Kidney capillary endothelial cell (primary cell): ENCODE data around the gene VPS26C.
"Not testable (repeated sequence)": the region's sequence is repeated elsewhere in the genome, so short reads cannot be mapped to it uniquely, and the experiment has no call there.

Experiments
- DNase-seq: peaks from one replicate; pipeline ENCODE4 v3.0.0-alpha.2; 2018; ENCODE audit warnings: low spot score

Gene VPS26C

DNA sequence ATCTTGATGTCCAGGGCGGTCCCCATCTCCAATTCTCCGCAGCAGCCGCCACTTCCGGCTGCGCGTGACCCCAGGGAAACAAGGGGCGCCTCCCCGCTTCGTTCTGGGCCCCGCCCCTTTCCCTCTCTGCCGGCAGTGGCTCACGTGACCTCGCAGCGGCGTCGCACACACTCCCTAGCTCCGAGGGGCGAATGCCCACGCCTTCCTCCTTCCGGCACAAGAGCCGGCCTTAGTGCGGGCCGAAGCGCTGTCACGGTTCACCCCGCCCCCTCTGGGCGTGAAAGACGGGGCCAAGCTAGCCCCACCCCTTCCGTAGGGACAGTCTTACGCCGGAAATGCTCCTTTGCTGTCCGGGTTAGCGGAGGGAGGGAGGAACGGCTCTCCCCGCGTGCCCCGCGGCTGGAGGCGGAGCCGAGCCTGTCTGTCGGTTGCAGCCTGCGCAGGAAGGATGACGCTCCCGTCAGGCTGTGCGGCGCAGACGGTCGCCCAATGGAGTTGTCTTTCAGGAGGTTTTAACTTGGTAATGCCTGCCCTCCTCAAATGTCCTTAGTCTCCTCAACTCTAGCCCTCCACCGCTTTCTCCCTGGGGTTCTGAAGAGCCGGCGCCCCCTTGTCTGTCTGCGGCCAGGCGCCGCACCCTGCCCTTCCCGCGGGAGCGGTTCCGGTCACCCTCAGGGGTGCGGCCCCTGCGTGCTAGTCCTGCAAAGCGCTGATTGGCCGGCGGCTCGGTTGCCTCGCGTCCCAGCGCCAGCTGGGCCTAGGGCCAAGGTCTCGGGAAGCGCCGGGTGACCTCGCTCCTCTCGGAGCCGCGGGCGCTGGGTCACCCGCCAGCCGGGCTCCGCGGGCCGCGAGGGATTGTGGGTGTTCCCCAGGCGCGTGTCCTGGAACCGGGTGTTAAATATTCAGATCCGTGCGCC is at the start of gene VPS26C:
Gene VPS26C (minus strand): TSS at position 66 of the 917 bp plus-strand sequence. CDS start 40 bp downstream, at position 26.
- DNase-seq, result peak; percentile 99

DNA sequence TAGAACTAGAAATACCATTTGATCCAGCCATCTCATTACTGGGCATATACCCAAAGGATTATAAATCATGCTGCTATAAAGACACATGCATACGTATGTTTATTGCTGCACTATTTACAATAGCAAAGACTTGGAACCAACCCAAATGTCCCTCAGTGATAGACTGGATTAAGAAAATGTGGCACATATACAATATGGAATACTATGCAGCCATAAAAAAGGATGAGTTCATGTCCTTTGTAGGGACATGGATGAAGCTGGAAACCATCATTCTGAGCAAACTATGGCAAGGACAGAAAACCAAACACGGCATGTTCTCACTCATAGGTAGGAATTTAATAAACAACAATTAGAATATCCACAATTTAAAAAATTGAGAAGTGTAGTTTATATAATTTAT is 48.9 kb upstream of the VPS26C start:
- DNase-seq, result not testable (repeated sequence)

DNA sequence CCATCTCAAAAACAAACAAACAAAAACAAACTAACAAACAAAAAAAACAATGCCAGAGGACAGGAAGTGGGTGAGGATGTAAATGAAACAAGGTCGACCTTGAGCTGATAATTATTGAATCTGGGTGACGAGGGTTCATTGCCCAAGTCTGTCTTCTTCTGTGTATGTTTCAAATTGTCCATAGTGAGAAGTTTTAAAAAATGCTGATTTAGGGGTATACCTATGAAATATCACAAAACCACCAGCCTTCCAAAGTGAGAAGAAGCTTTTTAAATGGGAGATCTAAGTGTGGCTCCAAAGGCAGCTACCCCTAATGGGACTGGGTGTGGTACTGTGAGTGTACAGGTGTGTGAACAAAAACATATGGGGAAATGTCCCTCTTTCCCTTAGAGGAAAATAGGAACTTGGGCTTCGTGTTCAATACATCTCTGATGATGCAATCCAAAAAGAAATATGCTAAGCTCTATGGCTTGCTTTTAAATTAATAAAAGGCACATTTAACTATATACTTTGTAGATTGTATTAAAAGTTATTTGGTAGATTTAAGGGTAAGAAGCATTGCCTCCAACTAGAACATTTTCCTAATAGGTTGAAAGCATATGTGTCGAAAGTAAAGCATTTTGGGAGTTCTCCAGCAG is 33.1 kb upstream of the VPS26C start:
- no peak for DNase-seq

DNA sequence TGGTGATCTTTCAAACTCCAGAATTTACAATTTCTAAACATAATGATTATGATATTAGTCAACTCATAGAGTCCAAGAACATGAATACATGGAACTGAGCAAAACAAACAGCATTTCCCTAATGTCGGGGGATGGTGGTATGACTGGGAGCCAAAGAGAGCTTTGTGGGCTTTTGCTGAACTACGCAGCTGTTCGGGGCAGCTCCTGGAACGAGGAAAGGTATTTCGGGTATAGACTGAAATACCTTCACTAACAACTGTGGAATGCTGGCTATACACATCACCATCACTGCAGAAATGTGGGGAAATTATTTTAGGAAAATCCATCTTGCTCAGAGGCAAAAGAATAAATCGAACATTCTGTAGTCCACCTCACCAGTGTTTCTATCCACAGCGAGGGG is 30.2 kb upstream of the VPS26C start:
- no peak for DNase-seq

GRCh38 chr21:37294679-37295078 is 27.5 kb upstream of the VPS26C start:
- DNase-seq, result peak; percentile 14

DNA sequence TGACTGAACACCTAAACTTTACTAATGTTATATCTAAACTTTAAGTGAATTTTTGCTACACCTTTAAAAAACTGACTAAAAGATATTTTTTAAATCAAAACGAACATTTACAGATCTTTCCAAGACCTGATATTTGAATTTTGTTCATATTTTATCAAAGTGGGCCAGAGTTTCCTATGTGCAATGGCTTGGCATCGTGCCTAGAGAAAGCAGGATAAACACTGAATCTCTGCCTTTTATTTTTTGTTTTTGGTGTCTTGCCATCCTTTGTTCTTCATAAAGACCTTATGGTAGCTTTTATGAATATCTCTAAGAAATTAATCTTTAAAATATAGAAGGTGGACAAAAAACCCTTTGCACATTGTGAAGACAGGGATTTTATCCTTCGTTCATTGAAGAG is 25.8 kb upstream of the VPS26C start:
- DNase-seq, result no peak

- no peak for DNase-seq
Observed at GRCh38 chr21:37292041-37292440, 24.9 kb upstream of the VPS26C start.

DNA sequence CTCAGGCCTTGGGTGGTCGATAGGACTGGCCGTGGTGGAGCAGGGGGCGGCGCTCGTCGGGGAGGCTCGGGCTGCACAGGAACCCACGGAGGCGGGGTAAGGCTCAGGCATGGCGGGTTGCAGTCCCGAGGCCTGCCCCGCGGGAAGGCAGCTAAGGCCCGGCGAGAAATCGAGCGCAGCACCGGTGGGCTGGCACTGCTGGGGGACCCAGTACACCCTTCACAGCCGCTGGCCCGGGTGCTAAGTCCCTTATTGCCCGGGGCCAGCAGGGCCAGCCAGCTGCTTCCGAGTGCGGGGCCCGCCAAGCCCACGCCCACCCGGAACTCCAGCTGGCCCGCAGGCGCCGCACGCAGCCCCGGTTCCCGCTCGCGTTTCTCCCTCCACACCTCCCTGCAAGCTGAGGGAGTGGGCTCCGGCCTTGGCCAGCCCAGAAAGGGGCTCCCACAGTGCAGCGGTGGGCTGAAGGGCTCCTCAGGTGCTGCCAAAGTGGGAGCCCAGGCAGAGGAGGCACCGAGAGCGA is 16.1 kb upstream of the VPS26C start:
- not testable (repeated sequence) for DNase-seq

DNA sequence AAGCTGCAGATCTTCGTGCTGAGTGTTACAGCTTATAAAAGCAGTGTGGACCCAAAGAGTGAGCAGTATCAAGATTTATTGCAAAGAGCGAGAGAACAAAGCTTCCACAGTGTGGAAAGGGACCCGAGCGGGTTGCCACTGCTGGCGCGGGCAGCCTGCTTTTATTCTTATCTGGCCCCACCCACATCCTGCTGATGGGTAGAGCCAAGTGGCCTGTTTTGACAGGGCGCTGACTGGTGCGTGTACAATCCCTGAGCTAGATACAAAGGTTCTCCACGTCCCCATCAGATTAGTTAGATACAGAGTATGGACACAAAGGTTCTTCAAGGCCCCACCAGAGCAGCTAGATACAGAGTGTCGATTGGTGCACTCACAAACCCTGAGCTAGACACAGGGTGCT is 15.5 kb upstream of the VPS26C start:
- DNase-seq, result not testable (repeated sequence)

- DNase-seq, result no peak
Observed at GRCh38 chr21:37281993-37282392, 14.9 kb upstream of the VPS26C start.

DNA sequence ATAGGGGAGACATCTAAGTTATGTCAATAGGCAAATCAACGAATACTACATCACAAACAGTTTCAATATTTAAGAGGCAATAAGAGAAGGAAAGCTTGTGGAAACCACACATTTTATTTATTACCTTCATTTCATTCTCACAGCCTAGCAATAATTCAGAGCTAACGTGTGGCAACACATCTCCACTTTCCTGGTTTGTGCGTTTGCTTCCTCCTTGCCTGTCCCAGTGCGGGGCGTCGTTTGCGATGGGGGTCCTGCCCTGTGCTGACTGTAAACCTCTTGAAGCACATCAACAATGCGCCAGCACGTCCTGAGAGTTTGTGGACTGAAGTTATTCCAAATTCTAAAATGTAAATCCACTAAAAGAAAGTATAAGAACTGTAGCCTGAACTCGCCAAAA is 14.4 kb upstream of the VPS26C start:
- no peak for DNase-seq

GRCh38 chr21:37279271-37279670 is 12.1 kb upstream of the VPS26C start:
- DNase-seq, result not testable (repeated sequence)

DNA sequence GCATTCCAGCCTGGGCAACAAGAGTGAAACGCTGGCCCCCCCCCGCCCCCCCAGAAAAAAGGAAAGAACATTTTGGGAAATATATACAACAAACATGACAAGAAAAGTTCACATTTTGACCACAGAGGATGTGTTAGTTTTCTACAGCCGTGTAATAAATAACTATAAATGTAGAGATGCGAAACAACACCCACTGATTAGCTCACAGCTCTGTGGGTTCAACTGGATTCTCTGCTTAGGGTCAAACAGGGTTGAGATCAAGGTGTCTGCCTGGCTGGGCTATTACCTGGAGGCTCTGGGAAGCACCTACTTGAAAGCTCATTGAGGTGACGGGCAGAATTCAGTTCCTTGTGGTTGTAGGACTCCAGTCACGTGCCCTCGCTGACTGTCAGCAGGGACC is 11.1 kb upstream of the VPS26C start:
- no peak for DNase-seq

DNA sequence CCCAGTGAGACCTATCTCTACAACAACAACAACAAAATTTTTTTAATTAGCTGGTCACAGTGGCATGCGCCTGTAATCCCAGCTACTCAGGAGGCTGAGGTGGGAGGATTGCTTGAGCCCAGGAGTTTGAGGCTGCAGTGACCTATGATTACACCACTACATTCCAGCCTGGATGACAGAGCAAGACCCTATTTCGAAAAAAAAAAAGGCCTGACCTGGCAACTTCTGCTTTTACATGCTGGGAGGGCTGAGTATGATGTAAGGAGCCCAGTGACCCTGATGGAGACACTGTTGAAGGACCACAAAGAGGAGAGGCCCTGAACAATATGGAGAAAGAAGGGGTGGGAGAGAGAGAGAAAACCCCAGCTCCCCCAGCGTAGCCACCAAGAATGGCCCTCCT is 9.2 kb upstream of the VPS26C start:
- DNase-seq, result no peak

- no peak for DNase-seq
Observed at GRCh38 chr21:37273911-37274690, 7.0 kb upstream of the VPS26C start.

DNA sequence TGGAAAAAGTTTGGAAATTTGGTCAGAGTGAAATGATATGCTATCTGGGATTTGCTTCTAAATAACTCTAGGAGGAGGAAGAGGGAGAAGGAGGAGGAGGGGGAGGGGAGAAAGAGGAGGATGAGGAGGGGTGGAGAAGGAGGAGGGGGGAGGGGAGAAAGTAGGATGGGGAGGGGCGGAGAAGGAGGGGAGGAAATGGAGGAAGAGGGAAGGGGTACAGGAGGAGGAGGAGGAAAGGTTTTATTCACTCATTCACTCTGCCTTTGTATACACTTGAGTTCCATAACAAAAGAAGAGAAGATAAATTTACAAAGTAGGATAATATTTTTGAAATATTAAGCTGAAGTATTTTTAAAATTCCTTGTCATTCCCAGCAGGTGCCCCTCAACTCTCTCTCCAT is 6.3 kb upstream of the VPS26C start:
- no peak for DNase-seq

DNA sequence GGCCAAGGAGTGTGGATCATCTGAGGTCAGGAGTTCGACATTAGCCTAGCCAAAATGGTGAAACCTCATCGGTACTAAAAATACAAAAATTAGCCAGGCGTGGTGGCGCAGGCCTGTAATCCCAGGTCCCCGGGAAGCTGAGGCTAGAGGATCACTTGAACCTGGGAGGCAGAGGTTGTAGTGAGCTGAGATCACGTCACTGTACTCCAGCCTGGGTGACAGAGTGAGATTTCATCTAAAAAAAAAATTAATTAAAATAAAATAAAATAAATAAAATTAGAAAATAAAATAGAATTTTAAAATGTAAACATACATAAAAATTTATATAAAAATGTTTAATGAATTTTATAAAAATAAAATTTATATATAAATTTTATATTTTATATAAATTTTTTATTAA is 5.8 kb upstream of the VPS26C start:
- DNase-seq, result no peak

DNA sequence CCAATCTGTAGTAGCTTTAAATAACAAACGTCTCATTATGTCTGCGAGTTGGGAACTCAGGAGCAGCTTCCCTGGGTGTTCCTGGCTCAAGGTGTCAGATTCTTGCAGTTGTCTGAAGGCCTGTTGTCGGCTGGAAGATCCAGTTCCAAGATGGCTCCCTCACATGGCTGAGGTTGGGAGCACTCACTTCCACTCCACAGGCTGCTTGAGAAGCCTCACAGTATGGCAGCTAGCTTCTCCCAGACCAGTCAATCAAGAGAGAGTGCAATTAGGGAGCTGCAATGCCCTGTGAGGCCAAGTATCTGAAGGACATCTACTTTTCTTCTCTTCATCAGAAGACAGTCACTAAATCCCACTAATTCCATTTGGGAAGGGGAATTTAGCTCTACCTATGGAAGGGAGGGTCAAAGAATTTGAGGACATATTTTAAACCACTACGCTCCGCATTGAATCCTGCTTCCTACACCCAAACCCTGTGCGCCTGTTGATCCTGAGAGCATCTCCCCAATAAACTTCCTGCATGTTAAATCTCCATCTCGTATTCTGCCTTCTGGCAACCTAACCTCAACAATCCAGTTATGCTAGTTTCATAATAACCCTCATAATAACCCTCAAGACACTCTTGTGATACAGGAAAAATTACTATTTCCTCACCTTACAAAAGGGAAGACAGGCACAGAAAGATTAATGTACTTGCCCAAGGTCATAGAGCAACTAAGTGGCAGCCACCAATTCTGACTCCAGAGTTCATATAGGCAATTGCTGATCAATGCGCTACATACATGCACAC is 3.6 kb upstream of the VPS26C start:
- no peak for DNase-seq

GRCh38 chr21:37269481-37269880 is 2.3 kb upstream of the VPS26C start:
- no peak for DNase-seq

GRCh38 chr21:37268186-37268503 is 1.0 kb upstream of the VPS26C start:
- no peak for DNase-seq

- DNase-seq, result no peak
Observed at GRCh38 chr21:37266515-37267221, 466 bp downstream of the VPS26C start.
